H9 (cell line): ENCODE data around the gene MGMT. TPM values are rescaled to one million over a fixed set of nuclear protein-coding genes. Genes with fewer than 3 reads are reported as not detected.

Source experiments
- DNase-seq: peaks from one replicate; pipeline ENCODE4 v3.0.0-alpha.2; 2017
- H2AFZ ChIP-seq: one replicate; pipeline ENCODE4 v1.6.1; 2013; ENCODE audit warnings: mild to moderate bottlenecking, low read length, control low read depth, moderate library complexity
- H2AK5ac ChIP-seq: 2 replicates; pipeline ENCODE4 v1.6.1; 2013; ENCODE audit warnings: low read length, control low read depth, mixed read lengths; ENCODE audit not compliant: insufficient read length
- H2BK120ac ChIP-seq: one replicate; pipeline ENCODE4 v1.6.1; 2013; ENCODE audit warnings: low read depth, mild to moderate bottlenecking, low read length, control low read depth, inconsistent platforms; ENCODE audit not compliant: poor library complexity, severe bottlenecking
- H2BK12ac ChIP-seq: 2 replicates; pipeline ENCODE4 v1.6.1; 2013; ENCODE audit warnings: low read length, control low read depth, mixed read lengths, low read depth; ENCODE audit not compliant: insufficient read length
- H2BK15ac ChIP-seq: 2 replicates; pipeline ENCODE4 v1.6.1; 2013; ENCODE audit warnings: low read depth, low read length, control low read depth
- H2BK20ac ChIP-seq: one replicate; pipeline ENCODE4 v1.6.1; 2013; ENCODE audit warnings: low read depth, mild to moderate bottlenecking, low read length, control low read depth, inconsistent platforms; ENCODE audit not compliant: poor library complexity, severe bottlenecking
- H2BK5ac ChIP-seq: 2 replicates; pipeline ENCODE4 v1.6.1; 2013; ENCODE audit warnings: low read length, control low read depth, mixed read lengths; ENCODE audit not compliant: insufficient read length
- H3K14ac ChIP-seq: 2 replicates; pipeline ENCODE4 v1.6.1; 2013; ENCODE audit warnings: low read length, control low read depth; ENCODE audit not compliant: insufficient read depth
- H3K18ac ChIP-seq: 2 replicates; pipeline ENCODE4 v1.6.1; 2013; ENCODE audit warnings: low read depth, mild to moderate bottlenecking, mixed read lengths, low read length, control low read depth; ENCODE audit not compliant: insufficient read length
- H3K23ac ChIP-seq: 2 replicates; pipeline ENCODE4 v1.6.1; 2013; ENCODE audit warnings: low read length, control low read depth, mixed read lengths, low read depth; ENCODE audit not compliant: insufficient read length
- H3K23me2 ChIP-seq: 2 replicates; pipeline ENCODE4 v1.6.1; 2013; ENCODE audit warnings: low read depth, mild to moderate bottlenecking, mixed read lengths, low read length, control low read depth; ENCODE audit not compliant: insufficient read length, poor library complexity, severe bottlenecking
- H3K27ac ChIP-seq: 2 replicates; pipeline ENCODE4 v1.5.1; 2013; ENCODE audit warnings: low read length, control low read depth, mixed read lengths, low read depth; ENCODE audit not compliant: insufficient read length
- H3K27me3 ChIP-seq: 2 replicates; pipeline ENCODE4 v1.6.1; 2013; ENCODE audit warnings: low read length, control low read depth, inconsistent platforms; ENCODE audit not compliant: insufficient read depth
- H3K4ac ChIP-seq: 2 replicates; pipeline ENCODE4 v1.6.1; 2013; ENCODE audit warnings: low read depth, mild to moderate bottlenecking, control low read depth, inconsistent platforms, low read length, moderate library complexity
- H3K4me1 ChIP-seq: 2 replicates; pipeline ENCODE4 v1.6.1; 2013; ENCODE audit warnings: low read length, control low read depth, inconsistent platforms; ENCODE audit not compliant: insufficient read depth
- H3K4me2 ChIP-seq: 2 replicates; pipeline ENCODE4 v1.6.1; 2013; ENCODE audit warnings: low read length, control low read depth, mixed read lengths; ENCODE audit not compliant: insufficient read length, insufficient read depth
- H3K56ac ChIP-seq: 2 replicates; pipeline ENCODE4 v1.6.1; 2013; ENCODE audit warnings: low read depth, mild to moderate bottlenecking, mixed read lengths, low read length, control low read depth; ENCODE audit not compliant: insufficient read length
- H3K79me1 ChIP-seq: 2 replicates; pipeline ENCODE4 v1.6.1; 2013; ENCODE audit warnings: low read depth, mild to moderate bottlenecking, moderate library complexity, low read length, control low read depth, inconsistent platforms; ENCODE audit not compliant: insufficient read depth, poor library complexity, severe bottlenecking
- H3K79me2 ChIP-seq: 2 replicates; pipeline ENCODE4 v1.6.1; 2013; ENCODE audit warnings: low read length, control low read depth, inconsistent platforms; ENCODE audit not compliant: insufficient read depth
- H3K9ac ChIP-seq: 2 replicates; pipeline ENCODE4 v1.6.1; 2013; ENCODE audit warnings: low read length, control low read depth, mixed read lengths; ENCODE audit not compliant: insufficient read length; ENCODE audit errors: extremely low read depth
- H3K9me3 ChIP-seq: one replicate; pipeline ENCODE4 v1.6.1; 2013; ENCODE audit warnings: low read depth, low read length, inconsistent platforms; ENCODE audit not compliant: control insufficient read depth
- H3T11ph ChIP-seq: one replicate; pipeline ENCODE4 v1.6.1; 2013; ENCODE audit warnings: mild to moderate bottlenecking, low read length, control low read depth, inconsistent platforms
- H4K20me1 ChIP-seq: one replicate; pipeline ENCODE4 v1.6.1; 2013; ENCODE audit not compliant: control insufficient read depth, insufficient read length, insufficient read depth
- H4K5ac ChIP-seq: 2 replicates; pipeline ENCODE4 v1.6.1; 2013; ENCODE audit warnings: low read depth, mild to moderate bottlenecking, mixed read lengths, low read length, control low read depth; ENCODE audit not compliant: insufficient read length
- H4K8ac ChIP-seq: replicated peaks from 2 replicates; pipeline ENCODE4 v1.6.1; 2013; ENCODE audit warnings: low read length, control low read depth, mixed read lengths, low read depth; ENCODE audit not compliant: insufficient read length
- H4K91ac ChIP-seq: 2 replicates; pipeline ENCODE4 v1.6.1; 2013; ENCODE audit warnings: low read depth, mild to moderate bottlenecking, moderate library complexity, mixed read lengths, low read length, control low read depth; ENCODE audit not compliant: insufficient read length
- H3K27ac Mint-ChIP-seq, 3 experiments: 2 replicates in 2 of 3; 3 replicates in 1 of 3; pipeline ENCODE4 v1.8.0; 2020 to 2021; ENCODE audit warnings: mixed read lengths in 3 of 3, mild to moderate bottlenecking in 1 of 3, moderate library complexity in 1 of 3
- H3K27me3 Mint-ChIP-seq: 2 replicates; pipeline ENCODE4 v1.8.0; 2021; ENCODE audit warnings: low read depth, mild to moderate bottlenecking, moderate library complexity, mixed read lengths
- H3K36me3 Mint-ChIP-seq, 3 experiments: 2 replicates in 2 of 3; 3 replicates in 1 of 3; pipeline ENCODE4 v1.8.0; 2020 to 2021; ENCODE audit warnings: low read depth in 3 of 3, mixed read lengths in 3 of 3; ENCODE audit not compliant: insufficient read depth in 1 of 3
- H3K4me1 Mint-ChIP-seq, 2 experiments: 2 replicates each; pipeline ENCODE4 v1.8.0; 2020; ENCODE audit warnings: mixed read lengths in 2 of 2
- H3K4me3 Mint-ChIP-seq, 2 experiments: 2 replicates in 1 of 2; 3 replicates in 1 of 2; pipeline ENCODE4 v1.8.0; 2020 to 2021; ENCODE audit warnings: mild to moderate bottlenecking in 2 of 2, mixed read lengths in 2 of 2, moderate library complexity in 1 of 2
- H3K9me3 Mint-ChIP-seq, 2 experiments: 2 replicates in 1 of 2; 3 replicates in 1 of 2; pipeline ENCODE4 v1.8.0; 2020; ENCODE audit warnings: mild to moderate bottlenecking in 2 of 2, mixed read lengths in 2 of 2, moderate library complexity in 1 of 2
- CTCF ChIP-seq: fragments of 200-600 bp; sonication (generic); conservative IDR thresholded peaks from 3 replicates; pipeline ENCODE4 v1.8.0; 2021; ENCODE audit warnings: antibody characterized with exemption, mild to moderate bottlenecking
- WGBS: extraction: QIAGEN DNeasy Blood & Tissue Kit; methylation state at CpG from one replicate; pipeline ENCODE4 v1.1.7; 2013; ENCODE audit warnings: missing lambda C conversion rate, low lambda C conversion rate, mixed read lengths; ENCODE audit not compliant: insufficient read length; ENCODE audit errors: extremely low coverage; 5-methylcytosine and 5-hydroxymethylcytosine counted together
- total RNA-seq: library from RNA; stranded (reverse); gene quantifications from 2 replicates; pipeline ENCODE4 v1.2.1, GENCODE V29; 2021

MGMT gene
- total RNA-seq, 1 experiment from 2014 or later, result 18.4 TPM

- no peaks in the 10 kb centered on the region for H3K9me3 ChIP-seq
- H3T11ph ChIP-seq, result no peak overlapping the region
- H2AK5ac ChIP-seq, result no peak overlapping the region
- no peaks in the 10 kb centered on the region for H3K23me2 ChIP-seq
- H3K27me3 ChIP-seq, result no peaks in the 10 kb centered on the region
- Mint-ChIP-seq H3K9me3 (peaks cover 10 to 15% of the 10 kb centered on the region in 2 experiments; a peak in 4 of 5 replicates), H3K36me3 (peaks cover 4 to 8% (median 4%) of the 10 kb centered on the region in 3 experiments; a peak in 5 of 7 replicates), H3K27ac (no peak overlapping the region; a peak in 2 of 7 replicates), H3K4me1 (no peaks in the 10 kb centered on the region), H3K4me3 (no peak overlapping the region), H3K27me3 (no peaks in the 10 kb centered on the region)
- no peak overlapping the region for H3K27ac ChIP-seq
- H3K79me1 ChIP-seq, result no peaks in the 10 kb centered on the region
- H3K23ac ChIP-seq, result no peak overlapping the region
- no peak overlapping the region for H2BK5ac ChIP-seq
- no peak overlapping the region for H4K8ac ChIP-seq
- H2BK15ac ChIP-seq, result no peak overlapping the region
- no peak overlapping the region for H3K4me2 ChIP-seq
- no peak for DNase-seq
- no peak overlapping the region for H3K9ac ChIP-seq
- no peak for TF ChIP-seq CTCF
- H4K91ac ChIP-seq, result no peak overlapping the region
- H3K14ac ChIP-seq, result no peak overlapping the region
- H2AFZ ChIP-seq, result no peak overlapping the region
- H3K79me2 ChIP-seq, result no peaks in the 10 kb centered on the region
- H2BK120ac ChIP-seq, result no peak overlapping the region
- WGBS, result no CpG with 5 or more reads among the region's 17 CpGs
- no peaks in the 10 kb centered on the region for H3K4me1 ChIP-seq
- H3K18ac ChIP-seq, result no peak overlapping the region
- H3K4ac ChIP-seq, result no peak overlapping the region
- no peak overlapping the region for H4K5ac ChIP-seq
- no peak overlapping the region for H2BK20ac ChIP-seq
- H4K20me1 ChIP-seq, result no peaks in the 10 kb centered on the region
- no peak overlapping the region for H2BK12ac ChIP-seq
- no peak overlapping the region for H3K56ac ChIP-seq
Observed at GRCh38 chr10:129675027-129675769, 208.2 kb downstream of the MGMT start.
